ENCODE measurements around the gene HLA-E. TPM values are rescaled to one million over a fixed set of nuclear protein-coding genes. Genes with fewer than 3 reads are reported as not detected.
"Not testable (repeated sequence)": the region's sequence is repeated elsewhere in the genome, so short reads cannot be mapped to it uniquely, and the experiment has no call there.

The HLA-E gene
- total RNA-seq, 1 donor, result 320 TPM

DNA sequence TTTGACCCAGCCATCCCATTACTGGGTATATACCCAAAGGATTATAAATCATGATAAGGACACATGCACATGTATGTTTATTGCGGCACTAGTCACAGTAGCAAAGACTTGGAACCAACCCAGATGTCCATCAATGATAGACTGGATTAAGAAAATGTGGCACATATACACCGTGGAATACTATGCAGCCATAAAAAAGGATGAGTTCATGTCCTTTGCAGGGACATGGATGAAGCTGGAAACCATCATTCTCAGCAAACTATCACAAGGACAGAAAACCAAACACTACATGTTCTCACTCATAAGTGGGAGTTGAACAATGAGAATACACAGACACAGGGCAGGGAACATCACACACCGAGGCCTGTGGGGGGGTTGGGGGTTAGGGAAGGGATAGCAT lies 37.1 kb downstream of the HLA-E start:
- H3K27ac ChIP-seq (ENCODE audit: low read depth, low read length); H4K20me1 ChIP-seq (ENCODE audit: insufficient read depth, low read length); H3K36me3 ChIP-seq (ENCODE audit: insufficient read depth, low read length); H2AFZ ChIP-seq (ENCODE audit: low read length); H3K4me3 ChIP-seq (ENCODE audit: insufficient read depth, low read length); DNase-seq (ENCODE audit: insufficient read length, low spot score, missing footprints); H3K9me3 ChIP-seq (ENCODE audit: low read depth, low read length); H3K27me3 ChIP-seq (ENCODE audit: insufficient read depth, low read length); H3K79me2 ChIP-seq (ENCODE audit: insufficient read depth, low read length); H3K4me2 ChIP-seq (ENCODE audit: insufficient read depth, low read length): not testable (repeated sequence)
- peaks cover 15% of the 10 kb centered on the region for H3K4me1 ChIP-seq (ENCODE audit: insufficient read depth, low read length)

DNA sequence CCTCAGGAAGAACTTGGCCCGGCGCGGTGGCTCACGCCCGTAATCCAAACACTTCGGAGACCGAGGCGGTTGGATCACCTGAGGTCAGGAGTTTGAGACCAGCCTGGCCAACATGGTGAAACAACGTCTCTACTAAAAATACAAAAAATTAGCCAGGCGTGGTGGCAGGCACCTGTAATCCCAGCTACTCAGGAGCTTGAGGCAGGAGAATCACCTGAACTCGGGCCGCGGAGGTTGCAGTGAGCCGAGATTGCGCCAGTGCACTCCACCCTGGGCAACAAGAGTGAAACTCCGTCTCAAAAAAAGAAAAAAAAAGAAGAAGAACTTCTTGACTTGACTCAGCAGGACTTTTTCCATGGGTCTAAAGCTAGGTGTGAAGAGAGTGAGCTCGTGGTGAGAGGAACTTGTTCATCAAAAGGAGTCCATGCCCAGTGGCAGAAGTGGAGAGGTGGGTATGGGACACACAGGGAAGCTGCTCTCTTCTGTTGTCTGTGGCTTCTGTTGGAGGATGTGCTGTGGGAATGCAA lies 40.1 kb downstream of the HLA-E start:
- not testable (repeated sequence) for H2AFZ ChIP-seq (ENCODE audit: low read length); H3K4me2 ChIP-seq (ENCODE audit: insufficient read depth, low read length); H3K27me3 ChIP-seq (ENCODE audit: insufficient read depth, low read length); H4K20me1 ChIP-seq (ENCODE audit: insufficient read depth, low read length); H3K4me3 ChIP-seq (ENCODE audit: insufficient read depth, low read length); H3K4me1 ChIP-seq (ENCODE audit: insufficient read depth, low read length); H3K27ac ChIP-seq (ENCODE audit: low read depth, low read length); H3K79me2 ChIP-seq (ENCODE audit: insufficient read depth, low read length); H3K36me3 ChIP-seq (ENCODE audit: insufficient read depth, low read length); DNase-seq (ENCODE audit: insufficient read length, low spot score, missing footprints); H3K9me3 ChIP-seq (ENCODE audit: low read depth, low read length)

DNA sequence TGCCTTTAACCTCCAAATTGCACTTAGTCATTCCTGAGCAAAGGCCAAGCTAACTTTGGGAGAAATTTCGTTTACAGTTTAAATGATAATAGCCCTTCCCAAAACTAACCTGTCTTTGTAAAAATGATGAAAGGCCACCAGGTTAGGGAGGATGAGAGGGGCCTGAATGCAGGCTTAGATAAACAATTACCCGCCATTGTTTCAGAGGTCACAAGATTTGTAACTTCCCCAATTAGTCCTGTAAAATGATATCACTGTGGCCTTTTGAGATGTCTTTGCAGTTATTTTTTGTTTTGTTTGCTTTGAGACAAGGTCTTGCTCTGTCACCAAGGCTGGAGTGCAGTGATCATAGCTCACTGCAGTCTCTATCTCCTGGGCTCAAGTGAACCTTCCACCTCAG lies 40.7 kb downstream of the HLA-E start:
- TF ChIP-seq CTCF (IDR thresholded peaks at IDR 0.05; ENCODE audit: extremely low read depth, low read depth, low read length), result no peak
- Histone ChIP-seq H4K20me1 (ENCODE audit: insufficient read depth, low read length) (no peaks in the 10 kb centered on the region), H3K36me3 (ENCODE audit: insufficient read depth, low read length) (no peaks in the 10 kb centered on the region), H3K79me2 (ENCODE audit: insufficient read depth, low read length) (no peaks in the 10 kb centered on the region), H3K4me3 (ENCODE audit: insufficient read depth, low read length) (no peak overlapping the region), H3K4me2 (ENCODE audit: insufficient read depth, low read length) (no peak overlapping the region), H3K9me3 (ENCODE audit: low read depth, low read length) (no peaks in the 10 kb centered on the region), H3K27ac (ENCODE audit: low read depth, low read length) (no peak overlapping the region), H2AFZ (ENCODE audit: low read length) (no peak overlapping the region), H3K27me3 (ENCODE audit: insufficient read depth, low read length) (no peaks in the 10 kb centered on the region), H3K4me1 (ENCODE audit: insufficient read depth, low read length) (peaks cover 6% of the 10 kb centered on the region)
- no peak for DNase-seq (ENCODE audit: insufficient read length, low spot score, missing footprints)

DNA sequence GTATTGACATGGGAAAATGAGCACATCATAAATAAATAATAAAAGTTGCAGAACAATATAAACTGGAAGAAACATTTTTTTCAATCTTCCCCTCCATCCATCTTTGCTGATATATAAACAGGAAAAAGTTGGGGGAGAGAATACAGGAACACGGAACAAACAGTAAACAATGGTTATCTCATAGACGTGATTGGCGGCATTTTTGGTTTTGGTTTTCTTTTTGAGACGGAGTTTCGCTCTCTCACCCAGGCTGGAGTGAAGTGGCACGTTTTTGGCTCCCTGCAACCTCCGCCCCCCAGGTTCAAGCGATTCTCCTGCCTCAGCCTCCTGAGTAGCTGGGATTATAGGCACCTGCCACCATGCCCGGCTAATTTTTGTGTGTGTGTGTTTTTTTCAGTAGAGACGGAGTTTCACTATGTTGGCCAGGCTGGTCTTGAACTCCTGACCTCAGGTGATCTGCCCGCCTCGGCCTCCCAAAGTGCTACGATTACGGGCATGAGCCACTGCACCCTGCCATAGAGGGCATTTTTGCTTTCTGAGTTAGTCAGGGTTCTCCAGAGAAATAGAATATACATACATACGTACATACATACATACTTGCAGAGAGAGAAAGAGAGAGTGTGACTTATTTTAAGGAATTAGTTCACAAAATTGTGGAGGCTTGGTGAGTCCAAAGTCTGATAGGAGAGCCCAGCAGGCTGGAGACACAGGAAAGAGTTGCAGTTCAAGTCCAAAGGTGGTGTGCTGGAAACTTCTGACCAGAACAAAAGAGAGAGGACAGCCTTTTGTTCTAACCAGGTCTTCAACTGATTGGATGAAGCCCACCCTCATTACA lies 44.4 kb downstream of the HLA-E start:
- Histone ChIP-seq H3K4me3 (ENCODE audit: insufficient read depth, low read length) (no peak overlapping the region), H3K9me3 (ENCODE audit: low read depth, low read length) (no peaks in the 10 kb centered on the region), H3K79me2 (ENCODE audit: insufficient read depth, low read length) (no peaks in the 10 kb centered on the region), H3K27ac (ENCODE audit: low read depth, low read length) (no peak overlapping the region), H3K4me1 (ENCODE audit: insufficient read depth, low read length) (no peaks in the 10 kb centered on the region), H4K20me1 (ENCODE audit: insufficient read depth, low read length) (no peaks in the 10 kb centered on the region), H3K36me3 (ENCODE audit: insufficient read depth, low read length) (no peaks in the 10 kb centered on the region), H3K4me2 (ENCODE audit: insufficient read depth, low read length) (no peak overlapping the region), H2AFZ (ENCODE audit: low read length) (no peak overlapping the region), H3K27me3 (ENCODE audit: insufficient read depth, low read length) (no peaks in the 10 kb centered on the region)
- no peak for TF ChIP-seq CTCF (IDR thresholded peaks at IDR 0.05; ENCODE audit: extremely low read depth, low read depth, low read length)
- DNase-seq (ENCODE audit: insufficient read length, low spot score, missing footprints), result no peak

DNA sequence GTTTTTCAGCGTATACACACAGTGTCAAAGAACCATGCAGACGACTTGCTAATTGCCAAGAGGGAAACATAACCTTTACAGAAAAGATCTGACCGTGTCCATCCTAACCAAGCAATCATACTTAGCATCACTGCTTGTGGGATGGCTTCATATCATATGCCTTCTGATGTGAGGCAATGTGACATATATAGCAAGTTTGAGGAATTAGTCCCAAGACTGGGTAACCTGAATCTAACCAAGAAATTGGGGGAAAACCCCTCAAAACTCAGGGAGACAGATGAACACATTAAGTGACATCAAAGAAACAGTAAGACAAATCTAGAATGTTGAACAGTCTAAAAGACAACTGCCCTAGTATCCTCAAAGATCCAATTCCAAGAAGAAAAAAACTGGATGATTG lies 48.6 kb downstream of the HLA-E start:
- Histone ChIP-seq H3K27me3 (ENCODE audit: insufficient read depth, low read length) (no peaks in the 10 kb centered on the region), H3K79me2 (ENCODE audit: insufficient read depth, low read length) (no peaks in the 10 kb centered on the region), H3K4me1 (ENCODE audit: insufficient read depth, low read length) (no peaks in the 10 kb centered on the region), H3K27ac (ENCODE audit: low read depth, low read length) (no peak overlapping the region), H4K20me1 (ENCODE audit: insufficient read depth, low read length) (no peaks in the 10 kb centered on the region), H3K4me2 (ENCODE audit: insufficient read depth, low read length) (no peak overlapping the region), H3K9me3 (ENCODE audit: low read depth, low read length) (no peaks in the 10 kb centered on the region), H3K4me3 (ENCODE audit: insufficient read depth, low read length) (no peak overlapping the region), H3K36me3 (ENCODE audit: insufficient read depth, low read length) (no peaks in the 10 kb centered on the region), H2AFZ (ENCODE audit: low read length) (no peak overlapping the region)
- no peak for DNase-seq (ENCODE audit: insufficient read length, low spot score, missing footprints)
- TF ChIP-seq CTCF (IDR thresholded peaks at IDR 0.05; ENCODE audit: extremely low read depth, low read depth, low read length), result no peak
